HG03025 (cell line): ENCODE results near the gene ZNF740.
"Not testable (repeated sequence)": the region's sequence is repeated elsewhere in the genome, so short reads cannot be mapped to it uniquely, and the experiment has no call there.

ENCODE experiments used
- ATAC-seq: cut with Tn5 transposase; IDR thresholded peaks from one replicate; pipeline ENCODE4 v1.9.1; 2021; ENCODE audit warnings: mild to moderate bottlenecking, moderate library complexity; ENCODE audit not compliant: unreplicated experiment, low FRiP score

Gene ZNF740

GRCh38 chr12:53172352-53172751 lies 8.2 kb upstream of the ZNF740 start:
- no peak for ATAC-seq

- ATAC-seq = no peak
These were observed 7.3 kb upstream of the ZNF740 start for GRCh38 chr12:53173085-53173715.

GRCh38 chr12:53174881-53175491 lies 5.5 kb upstream of the ZNF740 start:
- no peak for ATAC-seq

GRCh38 chr12:53176750-53177149 lies 3.8 kb upstream of the ZNF740 start:
- no peak for ATAC-seq

GRCh38 chr12:53177447-53177846 lies 3.1 kb upstream of the ZNF740 start:
- ATAC-seq = not testable (repeated sequence)

- ATAC-seq = not testable (repeated sequence)
These were observed 1.7 kb upstream of the ZNF740 start for GRCh38 chr12:53178803-53179202.

- peak; percentile 25 for ATAC-seq
These were observed 769 bp upstream of the ZNF740 start for GRCh38 chr12:53179687-53180219.

GRCh38 chr12:53180931-53181645 lies 566 bp downstream of the ZNF740 start:
- peak; percentile 34 for ATAC-seq

- ATAC-seq = no peak
These were observed 1.4 kb downstream of the ZNF740 start for GRCh38 chr12:53181935-53182334.

GRCh38 chr12:53182903-53183302 lies 2.4 kb downstream of the ZNF740 start:
- ATAC-seq = no peak

GRCh38 chr12:53184828-53185227 lies 4.3 kb downstream of the ZNF740 start:
- no peak for ATAC-seq

GRCh38 chr12:53185582-53186153 lies 5.1 kb downstream of the ZNF740 start:
- ATAC-seq = no peak

- no peak for ATAC-seq
These were observed 6.2 kb downstream of the ZNF740 start for GRCh38 chr12:53186745-53187144.

- no peak for ATAC-seq
These were observed 6.8 kb downstream of the ZNF740 start for GRCh38 chr12:53187145-53187899.

GRCh38 chr12:53190108-53190729 lies 9.7 kb downstream of the ZNF740 start:
- no peak for ATAC-seq

- ATAC-seq = no peak
These were observed 10.8 kb downstream of the ZNF740 start for GRCh38 chr12:53191096-53191884.

- ATAC-seq = no peak
These were observed 11.5 kb downstream of the ZNF740 start for GRCh38 chr12:53191885-53192530.

GRCh38 chr12:53192531-53193021 lies 12.1 kb downstream of the ZNF740 start:
- no peak for ATAC-seq

- ATAC-seq = no peak
These were observed 12.5 kb downstream of the ZNF740 start for GRCh38 chr12:53193040-53193439.
